Amniotic stem cell (primary cell): ENCODE measurements around the gene SCYL1.

ENCODE experiments used
- DNase-seq: peaks from one replicate; lab custom pipeline; 2025; lab: John Stamatoyannopoulos, UW

Gene SCYL1

GRCh38 chr11:65571420-65571819, 46.5 kb downstream of the SCYL1 start:
- no peak for DNase-seq

GRCh38 chr11:65571940-65572339, 47.1 kb downstream of the SCYL1 start:
- no peak for DNase-seq

GRCh38 chr11:65572356-65573051, 47.6 kb downstream of the SCYL1 start, which contains the start of gene FAM89B:
TSS of gene FAM89B (plus strand) at chr11:65572538. CDS start at chr11:65572670, 132 bp downstream.
- peak; percentile 67 for DNase-seq

GRCh38 chr11:65573391-65574079, 48.7 kb downstream of the SCYL1 start:
- no peak for DNase-seq

- DNase-seq = peak; percentile 88
Observed at GRCh38 chr11:65574109-65574810, 49.4 kb downstream of the SCYL1 start.

- DNase-seq = no peak
Observed at GRCh38 chr11:65574811-65575567, 50.1 kb downstream of the SCYL1 start.

GRCh38 chr11:65575568-65576231, 50.8 kb downstream of the SCYL1 start, which contains the start of gene EHBP1L1:
TSS of gene EHBP1L1 (plus strand) at chr11:65576053. CDS start at chr11:65576303, 250 bp downstream.
- no peak for DNase-seq

- DNase-seq = no peak
Observed at GRCh38 chr11:65576232-65576866, 51.5 kb downstream of the SCYL1 start.

- no peak for DNase-seq
Observed at GRCh38 chr11:65576867-65577755, 52.2 kb downstream of the SCYL1 start.

- no peak for DNase-seq
Observed at GRCh38 chr11:65577756-65578109, 52.9 kb downstream of the SCYL1 start.

- no peak for DNase-seq
Observed at GRCh38 chr11:65578134-65578533, 53.3 kb downstream of the SCYL1 start.

GRCh38 chr11:65578667-65579066, 53.8 kb downstream of the SCYL1 start:
- DNase-seq = no peak

- DNase-seq = no peak
Observed at GRCh38 chr11:65579291-65579690, 54.4 kb downstream of the SCYL1 start.

GRCh38 chr11:65580031-65580692, 55.3 kb downstream of the SCYL1 start:
- DNase-seq = no peak

GRCh38 chr11:65580756-65581155, 55.9 kb downstream of the SCYL1 start:
- no peak for DNase-seq

- DNase-seq = no peak
Observed at GRCh38 chr11:65581928-65582327, 57.0 kb downstream of the SCYL1 start.

GRCh38 chr11:65583589-65583988, 58.7 kb downstream of the SCYL1 start:
- DNase-seq = no peak

- no peak for DNase-seq
Observed at GRCh38 chr11:65584106-65584505, 59.2 kb downstream of the SCYL1 start.

- no peak for DNase-seq
Observed at GRCh38 chr11:65584723-65585171, 59.9 kb downstream of the SCYL1 start.
